ENCODE data around the gene HNRNPAB. TPM values are rescaled to one million over a fixed set of nuclear protein-coding genes. Genes with fewer than 3 reads are reported as not detected.

HNRNPAB gene
- total and polyA plus RNA-seq, 10 donors, result 55.9 to 144 (median 115) TPM

DNA sequence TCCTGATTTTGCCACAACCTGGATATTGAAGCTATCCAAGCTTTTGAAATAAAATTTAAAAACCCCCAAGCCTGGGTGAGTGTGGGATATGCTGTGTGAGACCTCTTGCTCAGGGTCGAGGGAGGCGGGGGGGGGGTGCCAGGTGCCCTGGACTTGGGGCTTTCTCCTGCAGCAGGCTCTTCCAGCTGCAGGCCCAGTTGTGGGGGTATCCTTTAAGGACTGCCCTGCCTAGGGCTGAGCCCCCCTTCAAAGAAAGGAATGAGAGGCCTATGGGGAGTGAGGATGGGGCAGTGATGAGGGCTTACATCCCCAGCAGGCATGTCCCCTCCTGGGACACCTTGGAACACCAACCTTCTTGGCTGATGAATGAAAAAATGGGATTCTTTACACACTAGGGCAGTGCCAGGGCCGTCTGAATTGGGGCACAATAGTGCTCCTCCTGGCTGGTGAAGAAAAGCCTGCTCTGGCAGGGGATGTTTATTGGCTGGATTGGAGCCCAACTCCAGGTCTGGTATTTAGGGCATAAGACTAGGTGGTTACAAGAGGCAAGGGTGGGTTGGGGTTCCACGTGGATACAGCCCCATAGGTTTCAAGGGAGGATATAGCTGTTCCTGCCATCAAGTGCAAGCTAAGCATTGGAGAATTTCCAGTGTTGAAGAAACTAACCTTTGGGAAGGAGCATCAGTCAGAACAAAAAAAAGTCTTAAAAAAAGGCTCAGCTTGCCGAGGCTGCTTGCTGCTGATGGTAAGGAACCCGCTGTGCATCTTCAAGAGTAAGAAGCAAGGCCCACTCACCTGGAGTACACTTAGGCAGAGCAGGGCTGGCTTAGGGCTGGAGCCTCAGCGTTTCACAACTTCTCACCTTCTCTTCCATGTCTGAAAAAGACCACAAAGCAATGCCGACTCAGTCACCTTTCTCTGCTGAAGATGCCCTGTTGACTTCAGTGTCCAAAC lies 7.0 kb downstream of the HNRNPAB start:
- Histone ChIP-seq H3K27me3 (replicated peaks in 1 of 7) (no peaks in the 10 kb centered on the region), H3K4me1 (peaks cover 6 to 93% (median 47%) of the 10 kb centered on the region in 6 donors), H3K9me3 (no peaks in the 10 kb centered on the region), H3K36me3 (peaks cover 0 to 100% (median 97%) of the 10 kb centered on the region in 6 donors), H3K27ac (peak overlapping the region in 1 of 8 donors; percentile 82), H3K4me3 (no peak overlapping the region)
- WGBS, 5 donors, result 67 to 83% (median 76%) methylated on average over 7 to 8 of the region's 8 CpGs
- TF ChIP-seq POLR2A (IDR thresholded peaks at IDR 0.05) (no peak), POLR2AphosphoS5 (IDR thresholded peaks at IDR 0.05) (peak in 2 of 3 donors; percentile 14 to 43)
- intact Hi-C loops (cut with DNase I; ENCODE audit: low total_unique reads), result no loop called here
- peak; percentile 45 for DNase-seq

DNA sequence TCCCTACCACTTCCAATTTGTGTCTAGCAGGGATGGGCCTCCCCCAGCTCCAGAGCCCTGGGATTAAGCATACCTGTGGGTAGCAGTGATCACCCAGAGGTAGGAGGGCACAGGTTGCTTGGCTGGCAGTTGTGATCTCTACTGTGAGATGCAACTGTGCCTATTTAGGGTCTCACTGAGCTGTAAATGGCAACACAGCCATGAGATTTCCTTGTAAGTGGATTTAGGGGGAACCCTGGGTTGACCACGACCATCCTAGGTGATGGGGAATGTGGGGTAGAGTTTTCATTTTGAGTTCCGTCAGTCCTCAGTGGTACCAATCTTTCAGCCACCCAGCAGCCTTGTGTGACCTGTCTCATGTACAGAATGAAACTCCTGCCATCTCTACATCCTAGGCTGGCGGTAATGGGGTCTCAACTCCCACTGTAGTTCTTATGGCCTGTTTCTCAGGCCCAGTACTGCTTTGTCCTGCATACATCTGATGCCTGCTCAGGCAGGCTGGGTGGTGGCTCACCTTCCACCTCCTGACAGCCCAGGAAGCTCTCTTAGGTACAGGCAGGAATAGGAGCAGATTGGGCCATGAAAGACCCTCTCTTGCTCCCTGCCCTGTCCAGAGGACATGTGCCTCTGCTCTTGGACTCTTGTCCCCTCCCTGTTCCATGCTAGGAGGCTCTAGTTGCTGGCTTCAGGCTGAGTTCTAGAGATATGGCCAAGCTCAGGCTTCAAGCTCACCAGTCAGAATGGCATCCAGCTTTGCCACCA lies 8.1 kb downstream of the HNRNPAB start:
- peaks cover 0 to 100% (median 95%) of the 10 kb centered on the region in 6 donors for H3K36me3 ChIP-seq
- H3K4me1 ChIP-seq, result peaks cover 0 to 92% (median 42%) of the 10 kb centered on the region in 6 donors
- TF ChIP-seq, protein P1, sequence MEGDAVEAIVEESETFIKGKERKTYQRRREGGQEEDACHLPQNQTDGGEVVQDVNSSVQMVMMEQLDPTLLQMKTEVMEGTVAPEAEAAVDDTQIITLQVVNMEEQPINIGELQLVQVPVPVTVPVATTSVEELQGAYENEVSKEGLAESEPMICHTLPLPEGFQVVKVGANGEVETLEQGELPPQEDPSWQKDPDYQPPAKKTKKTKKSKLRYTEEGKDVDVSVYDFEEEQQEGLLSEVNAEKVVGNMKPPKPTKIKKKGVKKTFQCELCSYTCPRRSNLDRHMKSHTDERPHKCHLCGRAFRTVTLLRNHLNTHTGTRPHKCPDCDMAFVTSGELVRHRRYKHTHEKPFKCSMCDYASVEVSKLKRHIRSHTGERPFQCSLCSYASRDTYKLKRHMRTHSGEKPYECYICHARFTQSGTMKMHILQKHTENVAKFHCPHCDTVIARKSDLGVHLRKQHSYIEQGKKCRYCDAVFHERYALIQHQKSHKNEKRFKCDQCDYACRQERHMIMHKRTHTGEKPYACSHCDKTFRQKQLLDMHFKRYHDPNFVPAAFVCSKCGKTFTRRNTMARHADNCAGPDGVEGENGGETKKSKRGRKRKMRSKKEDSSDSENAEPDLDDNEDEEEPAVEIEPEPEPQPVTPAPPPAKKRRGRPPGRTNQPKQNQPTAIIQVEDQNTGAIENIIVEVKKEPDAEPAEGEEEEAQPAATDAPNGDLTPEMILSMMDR (IDR thresholded peaks at IDR 0.05 in 8 of 11, conservative IDR thresholded peaks at IDR 0.05 in 3 of 11), result no peak
- TF ChIP-seq POLR2AphosphoS5 (IDR thresholded peaks at IDR 0.05), result no peak
- no peak for TF ChIP-seq POLR2A (IDR thresholded peaks at IDR 0.05)
- no peaks in the 10 kb centered on the region for H3K9me3 ChIP-seq
- peak; percentile 38 for DNase-seq
- intact Hi-C loops (cut with DNase I; ENCODE audit: low total_unique reads), result no loop called here
- no peaks in the 10 kb centered on the region for H3K27me3 ChIP-seq (replicated peaks in 1 of 7)
- no peak overlapping the region for H3K4me3 ChIP-seq
- 89 to 95% (median 93%) methylated on average over 3 of the region's 3 CpGs for WGBS, 5 donors
- H3K27ac ChIP-seq, result peak overlapping the region in 2 of 8 donors; percentile 66 to 82

DNA sequence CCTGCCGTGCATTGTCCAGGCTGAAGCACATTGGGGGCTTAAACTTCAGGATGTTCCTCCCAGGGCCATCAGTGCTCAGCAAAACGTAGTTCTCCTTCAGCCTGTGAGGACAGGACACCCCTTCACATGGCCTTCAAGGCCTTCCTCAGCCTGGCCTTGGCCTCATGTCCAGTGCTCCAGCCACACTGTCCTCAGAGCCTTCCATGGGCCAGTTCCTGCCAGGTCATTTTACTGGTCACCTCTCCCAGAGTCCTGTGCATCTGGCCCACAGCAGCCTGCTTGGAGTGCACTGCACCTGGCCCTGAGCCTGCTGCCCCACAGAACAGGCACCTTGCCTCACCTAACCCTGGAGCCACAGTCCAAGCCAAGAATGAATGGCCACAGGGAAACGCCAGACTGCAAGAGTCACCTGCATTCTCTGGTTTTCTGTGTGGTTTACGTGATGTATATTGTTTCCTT lies 8.7 kb downstream of the HNRNPAB start:
- TF ChIP-seq, protein P1 (IDR thresholded peaks at IDR 0.05 in 8 of 11, conservative IDR thresholded peaks at IDR 0.05 in 3 of 11), result no peak
- TF ChIP-seq POLR2A (IDR thresholded peaks at IDR 0.05), result no peak
- TF ChIP-seq POLR2AphosphoS5 (IDR thresholded peaks at IDR 0.05), result peak; percentile 49 to 72 (median 61)
- H3K9me3 ChIP-seq, result no peaks in the 10 kb centered on the region
- peak overlapping the region in 2 of 8 donors; percentile 66 to 82 for H3K27ac ChIP-seq
- no peaks in the 10 kb centered on the region for H3K27me3 ChIP-seq (replicated peaks in 1 of 7)
- intact Hi-C loops (cut with DNase I; ENCODE audit: low total_unique reads), result no loop called here
- peaks cover 0 to 86% (median 38%) of the 10 kb centered on the region in 6 donors for H3K4me1 ChIP-seq
- peaks cover 0 to 100% (median 92%) of the 10 kb centered on the region in 6 donors for H3K36me3 ChIP-seq
- DNase-seq, result peak; percentile 58
- no peak overlapping the region for H3K4me3 ChIP-seq
- WGBS, 5 donors, result 46 to 71% (median 55%) methylated on average over 4 of the region's 4 CpGs

DNA sequence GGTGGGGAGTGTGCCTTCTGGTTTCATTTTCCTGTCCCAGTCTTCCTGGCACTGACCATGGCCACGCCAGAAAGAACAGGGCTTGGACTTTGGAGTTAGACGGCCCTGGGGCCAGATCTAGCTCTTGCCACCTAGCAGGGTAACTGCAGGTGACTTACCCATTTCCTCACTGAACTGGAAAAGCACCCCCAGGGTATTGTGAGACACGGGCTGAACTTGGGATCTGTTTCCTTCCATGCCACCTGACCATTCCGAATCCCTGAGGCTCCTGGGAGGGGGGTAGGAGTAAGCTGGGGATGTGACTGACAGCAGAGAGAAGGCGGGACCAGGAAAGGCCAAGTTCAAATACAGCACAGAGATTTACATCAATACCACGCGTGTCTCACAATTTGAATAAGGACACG lies 9.4 kb downstream of the HNRNPAB start:
- Histone ChIP-seq H3K27me3 (replicated peaks in 1 of 7) (no peaks in the 10 kb centered on the region), H3K36me3 (peaks cover 0 to 100% (median 88%) of the 10 kb centered on the region in 6 donors), H3K9me3 (no peaks in the 10 kb centered on the region), H3K4me1 (peaks cover 0 to 79% (median 33%) of the 10 kb centered on the region in 6 donors), H3K27ac (peak overlapping the region in 2 of 8 donors; percentile 66 to 82), H3K4me3 (no peak overlapping the region)
- TF ChIP-seq POLR2AphosphoS5 (IDR thresholded peaks at IDR 0.05), result no peak
- no peak for TF ChIP-seq POLR2A (IDR thresholded peaks at IDR 0.05)
- TF ChIP-seq, protein P1 (IDR thresholded peaks at IDR 0.05 in 8 of 11, conservative IDR thresholded peaks at IDR 0.05 in 3 of 11), result no peak
- 68 to 78% (median 77%) methylated on average over 8 of the region's 8 CpGs for WGBS, 5 donors
- peak; percentile 17 for DNase-seq
- intact Hi-C loops (cut with DNase I; ENCODE audit: low total_unique reads), result no loop called here
